ENCODE measurements around the gene RBP4.

RBP4 gene

DNA sequence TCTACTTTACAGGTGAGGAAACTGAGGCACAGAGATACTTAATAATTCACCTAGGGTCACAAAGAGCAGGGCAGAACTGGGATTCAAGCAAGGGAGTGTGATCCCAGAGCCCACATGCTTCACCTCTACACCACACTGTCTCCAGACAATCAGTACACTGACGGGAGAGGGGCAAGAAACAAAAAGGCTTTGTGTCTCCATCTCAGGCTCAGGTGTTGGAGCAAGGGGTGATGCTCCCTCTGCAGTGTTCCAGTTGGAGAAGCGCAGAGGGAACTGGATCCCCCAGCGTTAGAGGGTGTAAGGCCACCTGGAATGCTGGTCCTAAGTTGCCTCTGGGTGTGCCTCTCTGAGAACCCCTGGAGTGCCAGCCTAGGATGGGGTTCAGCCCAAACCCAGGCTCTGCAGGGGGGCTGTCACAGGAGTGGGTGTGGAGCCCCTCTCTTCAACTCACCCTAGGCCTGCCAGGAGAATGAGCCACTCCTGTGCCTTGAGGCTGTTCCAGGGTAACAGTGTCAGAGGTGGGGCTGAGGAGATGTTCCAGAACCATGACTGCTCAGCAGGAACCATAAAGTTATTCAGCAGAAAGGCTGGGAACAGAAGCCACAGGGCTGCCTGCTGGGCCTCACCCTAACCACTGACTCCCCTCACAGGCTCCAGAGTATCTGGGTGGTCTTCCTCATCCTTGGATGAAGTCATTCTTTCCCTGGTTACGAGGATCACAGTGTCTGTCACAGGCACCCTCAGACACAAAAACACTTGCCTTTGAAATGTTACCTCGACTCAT, 5.5 kb downstream of the RBP4 start:
- no peak for DNase-seq

DNA sequence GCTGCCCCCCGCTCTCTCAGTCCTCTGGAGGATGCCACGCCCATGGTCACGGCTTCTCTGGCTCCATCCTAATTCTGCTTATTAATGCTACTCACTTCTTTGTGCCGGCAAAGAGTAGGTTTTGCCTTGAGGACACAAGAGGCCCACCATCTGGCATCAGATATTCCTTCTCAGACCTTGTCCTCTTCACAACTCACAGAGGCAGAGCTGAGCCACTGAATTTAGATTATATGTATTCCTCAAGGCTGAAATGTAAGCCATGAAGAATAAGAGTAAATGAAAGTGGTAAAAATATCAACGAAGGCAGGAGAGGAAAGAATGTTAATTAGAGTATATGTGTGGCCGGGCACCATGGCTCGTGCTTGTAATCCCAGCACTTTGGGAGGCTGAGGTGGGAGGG, 6.5 kb downstream of the RBP4 start:
- DNase-seq, result no peak

DNA sequence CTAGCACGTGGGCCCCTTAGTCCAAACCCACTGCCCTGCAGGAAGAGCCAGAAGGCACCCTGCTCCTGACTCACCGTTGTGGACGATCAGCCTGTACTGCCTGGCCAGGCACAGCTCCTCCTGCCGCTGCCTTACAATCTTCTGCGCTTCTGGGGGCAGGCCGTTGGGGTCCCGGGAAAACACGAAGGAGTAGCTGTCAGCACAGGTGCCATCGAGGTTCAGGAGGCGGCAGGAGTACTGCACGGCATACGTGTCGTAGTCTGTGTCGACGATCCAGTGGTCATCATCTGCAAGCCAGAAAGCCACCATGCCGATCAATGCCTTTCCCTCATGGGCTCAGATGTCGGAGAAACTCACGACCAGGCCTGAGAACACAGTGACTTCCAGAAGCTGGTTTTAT, 7.3 kb downstream of the RBP4 start:
- no peak for DNase-seq

DNA sequence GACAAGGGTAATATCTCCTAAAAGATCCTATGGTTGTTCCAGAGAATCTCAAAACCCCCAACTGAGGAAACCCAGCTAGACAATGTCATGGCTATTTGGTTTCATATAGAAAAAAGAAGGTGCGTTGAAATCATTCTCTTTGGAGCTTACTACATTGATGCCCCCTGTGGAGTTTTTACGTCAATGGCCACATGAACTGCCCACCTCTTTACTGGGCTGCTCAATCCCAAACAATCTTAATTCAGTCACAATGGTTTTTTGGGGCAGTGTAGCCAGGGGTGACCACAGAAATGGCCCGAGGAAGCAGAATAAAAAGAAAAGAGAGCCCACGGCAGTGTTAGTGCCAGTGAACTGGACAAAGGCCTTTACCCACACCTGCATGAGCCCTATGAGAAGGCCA, 7.8 kb downstream of the RBP4 start:
- no peak for DNase-seq

DNA sequence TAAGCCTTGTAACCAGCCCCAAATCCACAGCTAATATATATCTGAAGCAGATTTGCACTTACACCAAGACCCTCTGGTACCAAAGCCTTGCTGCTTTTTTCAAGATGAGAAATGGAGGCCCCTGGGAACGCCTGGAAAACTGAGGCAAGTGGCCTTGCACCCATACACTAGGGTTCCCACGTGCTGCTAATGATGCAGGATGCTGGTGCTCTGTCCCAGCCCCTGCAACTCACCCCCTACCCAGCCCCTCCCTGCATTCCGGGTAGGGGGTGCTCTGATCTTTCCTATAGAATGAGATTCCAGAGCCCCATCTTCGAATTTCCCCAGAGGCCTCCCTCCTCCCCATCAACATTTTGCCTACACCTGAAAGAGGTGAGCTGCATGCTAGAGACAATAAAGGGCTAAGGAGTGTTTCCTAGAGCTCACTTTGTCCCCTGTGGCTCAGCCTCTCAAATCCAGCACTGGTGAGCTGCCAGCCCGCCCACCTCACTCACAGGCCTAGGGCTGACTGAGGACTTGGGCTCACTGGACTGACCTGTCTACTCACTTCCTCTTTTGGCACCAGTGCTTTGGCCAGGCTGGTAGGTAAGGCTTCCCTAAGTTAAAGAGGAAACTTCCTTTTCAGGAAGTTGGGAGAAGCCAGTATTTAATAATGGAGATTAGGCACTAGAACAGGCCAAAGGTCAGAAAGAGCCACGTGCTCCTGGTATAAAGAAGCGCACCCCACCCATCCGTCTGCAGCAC, 9.8 kb downstream of the RBP4 start:
- no peak for DNase-seq

DNA sequence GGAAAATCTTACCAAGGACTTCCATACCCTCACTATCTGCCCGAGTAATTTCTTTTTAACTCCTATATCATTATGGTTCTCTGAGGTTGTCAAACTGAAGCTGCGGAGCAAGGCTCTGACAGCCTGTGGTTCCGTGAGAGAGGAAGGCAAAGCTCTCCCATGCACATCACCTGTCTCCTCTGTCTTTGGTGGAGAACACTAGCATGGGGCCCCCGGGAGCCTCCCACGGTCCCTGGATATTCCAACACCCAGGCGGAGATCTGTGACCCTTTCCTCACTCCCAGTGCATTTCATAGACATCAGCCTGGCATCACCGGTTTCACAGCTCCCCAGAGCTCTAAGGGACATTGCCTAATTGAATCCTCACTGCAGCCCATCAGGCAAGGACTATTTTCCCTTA, 10.4 kb downstream of the RBP4 start:
- DNase-seq, result no peak

DNA sequence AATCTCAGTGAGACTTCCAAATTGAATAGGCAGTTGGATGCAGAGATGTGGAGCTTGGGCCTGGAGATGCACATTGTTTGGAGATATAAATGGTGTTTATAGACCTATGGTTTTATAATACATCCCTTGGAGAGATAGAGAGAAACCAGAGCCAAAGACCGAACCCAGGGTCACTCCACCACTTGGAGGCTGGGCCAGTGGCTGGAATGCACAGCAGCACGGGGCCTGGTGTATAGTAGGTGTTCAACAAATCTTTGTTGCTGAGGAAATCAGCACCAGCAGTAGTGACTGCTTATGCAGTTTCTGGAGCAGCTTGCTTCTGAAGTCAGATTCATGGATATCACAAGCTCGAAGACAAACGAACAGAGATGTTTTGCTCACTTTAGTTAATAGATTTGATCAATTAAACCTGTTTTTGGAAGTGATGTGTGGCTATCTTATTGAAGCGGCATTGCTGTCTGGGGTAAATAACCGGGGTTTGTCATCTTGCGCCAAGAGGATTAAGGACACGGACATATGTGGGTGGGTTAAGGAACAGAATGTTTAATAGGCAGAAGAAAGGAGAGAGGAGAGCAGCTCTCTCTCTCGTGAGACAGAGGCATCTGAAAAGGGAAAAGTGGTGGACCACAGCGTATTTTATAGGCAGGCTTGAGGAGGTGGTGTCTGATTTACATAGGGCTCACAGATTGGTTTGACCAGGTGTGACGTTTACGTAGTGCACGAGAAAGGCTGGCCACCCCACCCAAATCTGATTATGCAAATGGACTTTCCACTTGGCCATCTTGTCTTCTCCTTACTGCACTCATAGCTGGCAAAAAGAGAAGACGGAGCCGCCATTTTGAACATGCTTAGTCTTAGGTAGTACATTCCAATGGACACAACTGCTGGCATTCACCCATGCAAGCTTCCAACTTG, 11.1 kb downstream of the RBP4 start:
- no peak for DNase-seq

DNA sequence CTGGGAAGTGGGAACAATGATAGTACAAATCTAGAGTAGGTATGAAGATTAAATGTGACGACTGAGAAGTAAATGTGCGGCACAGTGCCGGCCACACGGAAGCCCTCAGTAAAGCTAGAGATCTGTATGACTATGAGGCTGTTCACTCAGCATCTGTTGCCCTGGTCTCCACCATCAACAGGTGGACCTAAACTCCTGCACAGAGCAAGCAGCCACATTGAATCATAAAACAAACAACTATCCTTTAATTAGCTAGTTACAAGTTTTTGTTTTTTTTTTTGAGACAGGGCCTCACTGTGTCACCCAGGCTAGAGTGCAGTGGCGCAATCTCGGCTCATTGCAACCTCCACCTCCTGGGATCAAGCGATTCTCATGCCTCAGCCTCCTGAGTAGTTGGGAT, 16.6 kb downstream of the RBP4 start:
- DNase-seq, result no peak

DNA sequence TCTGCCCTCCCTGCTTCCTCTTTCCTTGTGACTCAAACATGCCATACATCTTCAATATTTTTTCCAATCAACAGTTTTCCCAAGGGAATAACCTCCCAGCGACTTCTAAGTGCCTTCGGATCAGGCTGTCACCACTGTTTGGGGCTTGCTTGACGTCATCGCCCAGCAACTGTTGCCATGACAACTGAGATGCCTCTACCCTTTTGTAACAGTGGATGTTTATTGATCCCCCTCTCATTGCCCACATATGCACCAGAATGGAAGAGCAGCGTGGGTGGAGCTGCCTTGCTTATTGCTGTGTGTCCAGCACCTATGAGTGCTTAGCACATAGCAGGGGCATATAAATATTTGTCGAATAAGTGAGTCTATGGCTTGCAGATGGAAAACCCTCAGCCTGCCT, 20.2 kb downstream of the RBP4 start:
- DNase-seq, result no peak

DNA sequence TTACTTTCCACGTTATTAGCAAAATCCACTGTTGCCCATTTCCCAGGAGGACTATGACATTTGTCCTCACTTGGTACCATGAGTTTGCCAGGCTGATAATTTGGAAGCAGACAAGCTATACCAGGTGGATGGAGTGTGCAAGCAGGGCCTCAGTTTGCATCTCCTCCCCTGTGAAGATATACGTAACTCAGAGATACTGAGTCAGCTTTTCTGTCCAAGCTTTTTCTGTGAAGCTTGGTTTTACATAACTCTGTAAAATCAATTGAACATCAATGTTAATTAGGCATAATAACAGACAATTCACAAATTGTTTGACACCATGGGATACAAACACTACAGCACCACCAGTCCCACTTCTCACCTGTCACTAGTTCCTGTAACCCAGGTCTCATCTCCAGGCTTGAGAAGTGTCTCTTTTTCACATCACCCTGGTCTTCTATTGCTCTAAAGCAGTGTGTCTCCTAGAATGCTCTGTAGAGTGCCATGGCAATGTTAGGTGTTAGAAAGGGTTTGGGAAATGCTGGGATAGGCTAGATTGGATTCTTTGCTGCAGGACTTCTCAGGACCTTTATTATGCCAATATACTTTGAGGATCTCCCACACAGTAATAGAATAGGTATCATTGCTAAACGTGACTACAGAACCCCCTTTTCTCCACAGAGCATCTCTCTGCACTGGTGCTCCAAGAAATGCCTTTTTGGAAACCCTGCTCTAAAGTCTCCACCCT, 20.9 kb downstream of the RBP4 start:
- DNase-seq, result no peak

DNA sequence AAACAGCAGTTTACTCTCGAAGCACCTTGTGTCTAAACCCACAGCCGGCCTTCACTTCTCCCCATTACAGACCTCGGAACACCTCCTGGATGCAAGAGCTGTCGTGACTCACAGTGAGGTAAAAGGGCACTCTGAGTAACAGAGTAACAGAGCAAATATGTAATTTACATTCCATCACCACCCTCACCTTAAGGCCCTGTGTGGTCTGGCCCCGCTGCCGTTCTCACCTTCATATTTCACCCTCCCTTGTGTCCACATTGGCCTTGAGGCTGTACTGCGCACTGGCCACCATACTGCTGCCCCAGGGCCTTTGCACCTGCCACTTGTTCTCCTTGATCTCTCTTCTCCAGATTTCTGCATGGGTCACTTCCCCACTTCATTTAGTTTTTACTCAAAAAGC, 21.9 kb downstream of the RBP4 start:
- DNase-seq, result no peak

DNA sequence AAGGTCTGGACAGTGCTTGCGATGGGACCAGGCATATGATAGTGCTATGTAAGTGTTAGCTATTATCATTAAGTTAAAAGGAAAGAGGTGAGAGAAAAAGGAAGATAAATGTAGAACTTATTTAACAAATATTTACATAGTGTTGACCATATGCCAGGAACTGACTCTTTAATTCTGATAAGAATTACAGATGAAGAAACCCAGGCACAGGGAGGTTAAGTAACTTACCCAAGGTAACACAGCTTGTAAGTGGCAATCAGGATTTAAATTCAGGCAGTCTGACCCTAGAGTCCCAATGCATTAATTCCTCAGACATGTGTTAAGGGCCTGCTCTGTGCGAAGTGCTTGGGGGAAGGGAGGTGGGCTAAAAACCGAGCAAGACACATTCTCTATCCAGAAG, 23.5 kb downstream of the RBP4 start:
- no peak for DNase-seq

DNA sequence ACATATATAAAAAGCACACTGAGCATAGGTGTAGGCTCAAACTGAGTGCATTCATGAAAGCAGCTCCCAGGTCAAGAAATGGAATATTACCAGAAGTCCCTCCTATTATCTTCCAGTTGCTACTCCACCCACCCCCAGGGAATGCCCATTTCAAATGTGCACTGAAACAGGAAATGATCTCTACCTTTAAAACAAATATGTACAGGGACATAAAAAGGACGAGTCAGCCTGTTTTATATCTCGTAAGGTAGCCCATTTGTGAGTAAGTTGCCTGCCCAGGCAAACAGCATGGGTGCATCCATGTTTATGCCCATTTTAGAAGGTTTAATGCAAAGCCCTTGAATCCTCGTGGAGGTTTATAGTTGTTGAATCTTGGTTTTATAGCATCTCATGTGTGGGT, 24.1 kb downstream of the RBP4 start:
- DNase-seq, result no peak

DNA sequence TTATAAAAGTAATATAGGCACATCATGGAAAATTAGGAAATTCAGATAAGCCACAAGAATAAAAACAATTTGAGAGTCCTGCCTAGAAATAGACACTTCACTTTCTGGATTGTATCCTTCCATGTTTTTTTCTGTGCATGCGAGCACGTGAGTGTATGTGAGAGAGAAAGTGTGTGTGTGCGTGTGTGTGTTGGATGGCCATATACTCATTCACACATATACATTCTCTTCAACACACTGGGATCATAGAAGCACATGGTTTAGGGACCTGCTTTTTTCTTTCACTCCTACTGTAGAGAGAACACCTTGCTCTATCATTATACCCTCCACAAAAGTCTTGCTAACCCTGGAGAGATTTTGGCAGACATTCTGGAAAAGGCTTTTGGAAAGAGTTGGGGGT, 27.1 kb downstream of the RBP4 start:
- DNase-seq, result no peak

DNA sequence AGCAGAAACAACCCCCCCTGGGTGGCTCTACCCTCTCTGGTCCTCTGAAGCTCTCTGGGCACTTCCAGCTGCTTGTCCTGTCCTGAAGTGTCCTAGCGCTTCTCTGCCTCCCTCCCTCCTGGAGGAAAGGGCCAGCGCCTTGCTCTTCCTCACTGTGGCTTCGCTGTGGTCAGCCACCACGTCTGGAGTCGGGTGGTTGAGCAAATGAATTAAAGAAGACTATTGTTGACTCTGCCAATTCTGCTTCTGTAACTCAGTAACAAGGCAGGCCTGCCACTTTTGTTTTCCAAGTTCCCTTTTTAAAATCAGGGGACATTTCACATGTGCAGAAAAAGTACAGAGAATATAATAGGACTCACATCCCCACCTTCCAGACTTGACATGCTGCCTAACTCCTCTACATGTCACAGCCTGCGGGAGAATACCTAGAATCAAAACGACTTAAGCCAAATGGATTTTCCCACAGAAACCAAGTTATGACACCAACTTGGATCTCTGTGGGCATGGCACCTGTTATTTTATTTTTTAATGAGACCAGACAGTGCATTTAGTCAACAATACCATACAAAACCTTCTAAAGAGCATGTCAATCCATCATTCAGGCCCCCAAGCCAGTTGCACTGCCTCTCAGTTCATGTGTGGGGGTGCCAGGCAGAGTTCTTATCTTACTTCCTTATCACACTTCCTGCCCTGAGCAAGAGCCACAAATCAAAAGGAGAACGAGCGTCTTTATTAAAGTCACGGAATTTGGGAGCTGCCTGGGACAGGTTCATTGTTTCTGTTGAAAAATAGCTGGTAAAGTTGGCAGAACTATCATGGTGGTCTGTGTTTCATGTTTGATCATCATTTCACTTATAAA, 27.8 kb downstream of the RBP4 start:
- DNase-seq, result no peak

DNA sequence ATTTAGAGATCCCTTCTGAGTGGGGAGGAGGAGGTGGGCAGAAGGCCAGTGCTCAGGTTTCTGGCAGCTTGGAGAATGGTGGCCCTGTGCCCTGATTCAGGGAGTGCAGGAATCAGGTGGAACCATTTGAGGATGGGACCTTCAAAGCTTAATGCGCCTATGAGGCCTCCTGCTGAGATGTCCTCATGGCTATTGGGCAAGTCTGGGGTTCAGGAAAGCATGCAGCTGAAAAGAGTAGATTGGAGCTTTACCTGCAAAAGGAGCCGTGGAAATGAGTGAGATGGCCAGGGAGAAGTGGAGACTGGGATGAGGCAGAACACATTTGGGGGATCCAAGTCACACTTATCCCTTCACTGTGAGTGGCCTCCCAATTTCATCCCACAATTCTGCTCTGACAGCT, 28.4 kb downstream of the RBP4 start:
- no peak for DNase-seq

DNA sequence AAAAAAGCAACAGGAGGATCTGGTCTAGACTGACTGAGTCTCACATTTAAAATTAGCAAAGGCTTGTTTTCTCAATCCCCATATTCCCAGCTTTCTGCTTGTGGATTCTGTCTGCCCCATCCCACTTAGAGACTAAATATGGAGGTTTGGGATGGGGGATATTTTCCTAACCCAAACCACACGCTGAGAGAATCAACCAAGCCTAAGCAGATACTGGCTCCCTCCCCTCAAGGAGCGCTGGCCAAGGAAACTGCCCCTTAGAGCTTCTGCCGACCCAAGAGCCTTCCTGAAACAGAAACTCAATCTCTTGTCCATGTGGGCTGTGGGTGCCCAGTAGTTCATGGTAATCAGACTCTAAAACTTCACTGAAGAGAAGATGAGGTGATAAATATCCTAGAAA, 30.7 kb downstream of the RBP4 start:
- DNase-seq, result no peak

DNA sequence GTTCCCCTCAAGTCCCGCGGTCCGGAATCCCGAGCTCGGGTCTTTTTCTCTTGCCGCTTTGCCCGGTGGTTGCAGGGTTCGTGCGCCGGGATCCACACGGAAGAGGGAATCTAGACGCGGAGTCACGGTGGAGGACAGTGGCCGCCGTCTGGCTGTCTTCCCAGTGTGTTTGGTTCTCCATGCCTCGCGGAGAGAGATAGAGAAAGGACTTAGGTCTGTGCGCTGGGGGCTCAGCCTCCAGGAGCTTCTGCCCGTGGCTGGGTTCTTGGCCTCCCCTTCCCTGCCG, 33.0 kb downstream of the RBP4 start:
- DNase-seq, result no peak

DNA sequence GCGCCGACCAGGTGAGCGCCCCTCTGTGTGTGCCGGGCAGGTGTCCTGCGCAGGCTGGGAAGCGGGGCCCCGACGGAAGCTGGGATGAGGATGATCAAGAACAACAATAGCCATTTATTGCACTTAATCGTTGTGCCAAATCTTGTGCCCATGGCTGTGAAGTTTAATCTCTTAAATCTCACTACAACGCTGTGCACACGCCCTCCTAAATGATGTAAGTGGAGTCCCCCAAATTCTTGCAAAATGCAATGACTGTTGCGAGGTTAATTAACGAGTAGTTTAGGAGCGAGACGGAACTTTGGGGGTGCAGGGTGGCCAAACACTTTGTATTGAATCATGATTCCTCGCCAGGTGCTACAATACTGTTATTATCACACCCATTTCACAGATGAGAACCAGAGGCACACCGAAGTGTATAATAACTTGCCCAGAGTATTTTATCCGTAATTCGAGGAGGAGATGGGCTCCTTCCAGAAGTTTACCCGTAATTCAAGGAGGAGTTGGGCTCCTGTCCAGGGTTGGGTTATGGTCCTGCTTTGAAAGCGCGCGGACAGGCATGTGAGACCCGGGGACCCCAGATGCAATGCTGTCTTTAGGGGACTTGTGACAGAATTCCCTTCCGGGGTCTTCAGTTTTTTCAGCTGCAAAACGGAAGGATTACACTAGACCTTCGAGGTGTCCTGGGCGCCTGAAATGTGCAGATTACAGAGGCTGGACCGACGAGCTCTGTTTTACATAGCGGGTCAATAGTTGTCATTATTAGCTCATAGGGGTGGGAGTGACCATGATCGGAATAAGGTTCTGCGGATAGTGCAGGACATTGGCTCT, 33.5 kb downstream of the RBP4 start:
- DNase-seq, result no peak

DNA sequence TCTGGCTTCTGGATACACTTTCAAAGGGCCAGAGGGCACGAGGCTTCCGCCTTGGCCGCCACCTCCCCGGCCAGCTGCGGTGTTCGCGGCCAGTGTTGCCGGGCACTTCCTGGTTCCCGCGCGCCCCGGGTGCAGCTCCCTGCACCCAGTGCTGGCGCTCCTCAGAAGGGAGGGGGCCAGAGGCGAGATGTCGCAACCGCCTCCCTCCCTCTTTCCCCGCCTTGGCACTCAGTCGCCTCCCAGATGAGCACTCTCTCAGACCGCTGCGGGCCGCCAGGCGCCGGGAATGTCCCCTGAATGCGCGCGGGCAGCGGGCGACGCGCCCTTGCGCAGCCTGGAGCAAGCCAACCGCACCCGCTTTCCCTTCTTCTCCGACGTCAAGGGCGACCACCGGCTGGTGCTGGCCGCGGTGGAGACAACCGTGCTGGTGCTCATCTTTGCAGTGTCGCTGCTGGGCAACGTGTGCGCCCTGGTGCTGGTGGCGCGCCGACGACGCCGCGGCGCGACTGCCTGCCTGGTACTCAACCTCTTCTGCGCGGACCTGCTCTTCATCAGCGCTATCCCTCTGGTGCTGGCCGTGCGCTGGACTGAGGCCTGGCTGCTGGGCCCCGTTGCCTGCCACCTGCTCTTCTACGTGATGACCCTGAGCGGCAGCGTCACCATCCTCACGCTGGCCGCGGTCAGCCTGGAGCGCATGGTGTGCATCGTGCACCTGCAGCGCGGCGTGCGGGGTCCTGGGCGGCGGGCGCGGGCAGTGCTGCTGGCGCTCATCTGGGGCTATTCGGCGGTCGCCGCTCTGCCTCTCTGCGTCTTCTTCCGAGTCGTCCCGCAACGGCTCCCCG, 34.4 kb downstream of the RBP4 start, which contains the start of gene FFAR4:
TSS of gene FFAR4 (plus strand) at position 231 of the 842 bp plus-strand sequence. CDS start at position 287, 56 bp downstream.
- DNase-seq, result no peak

Measured in hematopoietic multipotent progenitor cell treated with erythropoietin and hydrocortisone succinate and interleukin-3 and kit ligand, for 8 days (in vitro differentiated cells).